HCT116 (cell line): ENCODE results near the gene TRHDE. TPM values are rescaled to one million over a fixed set of nuclear protein-coding genes. Genes with fewer than 3 reads are reported as not detected.

Source experiments
- ATAC-seq: fragments of 200-7000 bp; cut with Tn5 transposase; 2 replicates; pipeline ENCODE4 v1.9.1; 2020; ENCODE audit warnings: mild to moderate bottlenecking, moderate library complexity
- BruUV-seq: library from RNA; stranded (reverse); fragments of 400-500 nt; replicated peaks from 2 replicates; lab custom pipeline; 2021; lab: Mats Ljungman, UMichigan
- CTCF ChIA-PET: fragments of 300-600 bp; sonication (Branson Sonifier 250); formaldehyde crosslinking; loops from one replicate; lab custom pipeline; 2021; ENCODE audit warnings: antibody characterized with exemption; lab: Charles Lee
- POLR2A ChIA-PET: fragments of 300-600, 350-600 bp; sonication (Branson Sonifier 250); formaldehyde crosslinking; loops from one replicate; lab custom pipeline; 2021; ENCODE audit warnings: antibody characterized with exemption; lab: Charles Lee
- RAD21 ChIA-PET, 2 experiments: fragments of 300-600 bp; sonication (Branson Sonifier 250); formaldehyde crosslinking; loops; one replicate each; lab custom pipeline; 2023; ENCODE audit warnings: low total read pairs in 2 of 2; ENCODE audit not compliant: uncharacterized antibody in 2 of 2, unreplicated experiment in 2 of 2, low non-redundant PET in 1 of 2; lab: Charles Lee
- DNase-seq: peaks from one replicate; pipeline ENCODE4 v3.0.0-alpha.2; 2010; ENCODE audit warnings: low read depth, low spot score
- H2AFZ ChIP-seq: fragments of 200-600 bp; shearing (Covaris generic), sonication (generic); 2 replicates; pipeline ENCODE4 v1.6.1; 2017; ENCODE audit warnings: low read depth, mixed run types, mixed read lengths, antibody characterized with exemption, low read length; ENCODE audit not compliant: poor library complexity, severe bottlenecking
- H3K27ac ChIP-seq: 2 replicates; pipeline ENCODE4 v1.5.1; 2012; ENCODE audit warnings: low read depth, low read length
- H3K27me3 ChIP-seq: fragments of 200-600 bp; sonication (generic); 2 replicates; pipeline ENCODE4 v1.6.1; 2016; ENCODE audit warnings: mixed run types, low read length, mixed read lengths; ENCODE audit not compliant: insufficient read depth
- H3K36me3 ChIP-seq, 2 experiments: fragments of 200-500 bp in 1 of 2; fragments of 200-600 bp in 1 of 2; sonication (Bioruptor generic) in 1 of 2; sonication (generic) in 1 of 2; 2 replicates each; pipeline versions ENCODE4 v1.5.1 to v1.6.1; 2014 to 2016; ENCODE audit warnings: low read length in 2 of 2, inconsistent platforms in 1 of 2, mixed read lengths in 1 of 2, mixed run types in 1 of 2; ENCODE audit not compliant: insufficient read depth in 2 of 2, control insufficient read depth in 1 of 2
- H3K4me1 ChIP-seq, 2 experiments: fragments of 200-600 bp in 1 of 2; sonication (generic) in 1 of 2; 2 replicates each; pipeline versions ENCODE4 v1.5.1 to v1.6.1; 2012 to 2017; ENCODE audit warnings: low read length in 2 of 2, inconsistent platforms in 1 of 2, mild to moderate bottlenecking in 1 of 2, mixed read lengths in 1 of 2, mixed run types in 1 of 2, moderate library complexity in 1 of 2; ENCODE audit not compliant: insufficient read depth in 2 of 2, control insufficient read depth in 1 of 2
- H3K4me2 ChIP-seq: fragments of 200-600 bp; sonication (generic); 2 replicates; pipeline ENCODE4 v1.6.1; 2017; ENCODE audit warnings: mixed run types, low read length, mixed read lengths
- H3K4me3 ChIP-seq, 2 experiments: fragments of 200-600 bp in 1 of 2; sonication (generic) in 1 of 2; replicated peaks in 1 of 2; 2 replicates each; pipeline ENCODE4 v1.5.1; 2011 to 2016; ENCODE audit warnings: low read length in 2 of 2, control low read depth in 1 of 2, low read depth in 1 of 2, mild to moderate bottlenecking in 1 of 2, mixed read lengths in 1 of 2, mixed run types in 1 of 2
- H3K79me2 ChIP-seq: fragments of 200-600 bp; sonication (generic); 2 replicates; pipeline ENCODE4 v1.6.1; 2017; ENCODE audit warnings: mild to moderate bottlenecking, mixed run types, low read length, moderate library complexity, mixed read lengths; ENCODE audit not compliant: insufficient read depth
- H3K9ac ChIP-seq: fragments of 200-600 bp; sonication (generic); 2 replicates; pipeline ENCODE4 v1.6.1; 2016; ENCODE audit warnings: low read length, mixed read lengths
- H3K9me2 ChIP-seq: fragments of 200-600 bp; sonication (generic), shearing (Covaris generic); 2 replicates; pipeline ENCODE4 v1.6.1; 2017; ENCODE audit warnings: mixed run types, mild to moderate bottlenecking, moderate library complexity; ENCODE audit not compliant: insufficient read depth
- H3K9me3 ChIP-seq, 2 experiments: fragments of 200-500 bp in 1 of 2; fragments of 200-600 bp in 1 of 2; sonication (Bioruptor generic) in 1 of 2; sonication (generic) in 1 of 2; 2 replicates each; pipeline ENCODE4 v1.6.1; 2014 to 2017; ENCODE audit warnings: low read length in 2 of 2, mixed read lengths in 2 of 2, inconsistent platforms in 1 of 2, low read depth in 1 of 2, mild to moderate bottlenecking in 1 of 2, mixed run types in 1 of 2, moderate library complexity in 1 of 2; ENCODE audit not compliant: control insufficient read depth in 1 of 2, insufficient read depth in 1 of 2
- H4K20me1 ChIP-seq: fragments of 200-600 bp; sonication (generic), shearing (Covaris generic); 2 replicates; pipeline ENCODE4 v1.6.1; 2017; ENCODE audit warnings: mixed run types, mild to moderate bottlenecking, moderate library complexity; ENCODE audit not compliant: insufficient read depth
- CBX3 ChIP-seq: IDR thresholded peaks from 2 replicates; pipeline ENCODE4 v1.6.1; 2012; ENCODE audit warnings: low read depth
- ELF1 ChIP-seq: IDR thresholded peaks from 2 replicates; pipeline ENCODE4 v1.6.1; 2012; ENCODE audit warnings: low read depth, borderline replicate concordance
- EZH2 ChIP-seq: fragments of 200-600 bp; sonication (generic); IDR thresholded peaks from 2 replicates; pipeline ENCODE4 v1.6.1; 2017; ENCODE audit warnings: antibody characterized with exemption, mixed run types
- JUND ChIP-seq: IDR thresholded peaks from 2 replicates; pipeline ENCODE4 v1.6.1; 2012
- POLR2A ChIP-seq: IDR thresholded peaks from 2 replicates; pipeline ENCODE4 v1.7.0; 2011; ENCODE audit warnings: borderline replicate concordance; ENCODE audit not compliant: insufficient read depth, insufficient read length; ENCODE audit errors: extremely low read depth
- POLR2AphosphoS5 ChIP-seq: IDR thresholded peaks from 2 replicates; pipeline ENCODE4 v1.6.1; 2011; ENCODE audit warnings: mild to moderate bottlenecking, low read depth, low read length, moderate library complexity
- SP1 ChIP-seq: IDR thresholded peaks from 2 replicates; pipeline ENCODE4 v1.6.1; 2012; ENCODE audit warnings: low read depth
- SRF ChIP-seq: IDR thresholded peaks from 2 replicates; pipeline ENCODE4 v1.6.1; 2012; ENCODE audit warnings: low read depth
- YY1 ChIP-seq: IDR thresholded peaks from 2 replicates; pipeline ENCODE4 v1.6.1; 2011; ENCODE audit warnings: low read length, low read depth, moderate library complexity, mild to moderate bottlenecking; ENCODE audit not compliant: insufficient replicate concordance; ENCODE audit errors: extremely low read depth
- ZNF274 ChIP-seq: fragments of 200-500 bp; sonication (Bioruptor generic); IDR thresholded peaks from 2 replicates; pipeline ENCODE4 v1.6.1; 2014; ENCODE audit warnings: mild to moderate bottlenecking, low read depth, low read length, inconsistent platforms
- intact Hi-C: fragments of 100-400 bp; cut with micrococcal nuclease; formaldehyde crosslinking; loops from 2 replicates; pipeline ENCODE4 v1.10.0; 2022
- total RNA-seq: library from RNA; stranded (reverse); gene quantifications from one replicate; pipeline ENCODE4 v1.2.1, GENCODE V29; 2021; ENCODE audit not compliant: unreplicated experiment
- TF ChIP-seq, protein P1 (sequence below), 3 experiments: fragments of 200-600 bp in 1 of 3; sonication (generic) in 1 of 3; IDR thresholded peaks in 2 of 3; conservative IDR thresholded peaks in 1 of 3; 2 replicates each; pipeline ENCODE4 v1.5.1; 2012 to 2017; ENCODE audit warnings: low read depth in 2 of 3, low read length in 2 of 3, antibody characterized with exemption in 1 of 3, borderline replicate concordance in 1 of 3, control low read depth in 1 of 3, mild to moderate bottlenecking in 1 of 3, mixed read lengths in 1 of 3, mixed run types in 1 of 3, moderate library complexity in 1 of 3; ENCODE audit not compliant: insufficient read depth in 1 of 3
- TF ChIP-seq, protein P2 (sequence below): IDR thresholded peaks from 2 replicates; pipeline ENCODE4 v1.6.1; 2012
- TF ChIP-seq, protein P3 (sequence below): IDR thresholded peaks from 2 replicates; pipeline ENCODE4 v1.6.1; 2012
- TF ChIP-seq, protein P4 (sequence below): IDR thresholded peaks from 2 replicates; pipeline ENCODE4 v1.6.1; 2011; ENCODE audit warnings: mild to moderate bottlenecking, low read length, moderate library complexity; ENCODE audit not compliant: insufficient replicate concordance; ENCODE audit errors: extremely low read depth

Gene TRHDE
- total RNA-seq, 1 experiment from 2014 or later: 2.9 TPM

DNA sequence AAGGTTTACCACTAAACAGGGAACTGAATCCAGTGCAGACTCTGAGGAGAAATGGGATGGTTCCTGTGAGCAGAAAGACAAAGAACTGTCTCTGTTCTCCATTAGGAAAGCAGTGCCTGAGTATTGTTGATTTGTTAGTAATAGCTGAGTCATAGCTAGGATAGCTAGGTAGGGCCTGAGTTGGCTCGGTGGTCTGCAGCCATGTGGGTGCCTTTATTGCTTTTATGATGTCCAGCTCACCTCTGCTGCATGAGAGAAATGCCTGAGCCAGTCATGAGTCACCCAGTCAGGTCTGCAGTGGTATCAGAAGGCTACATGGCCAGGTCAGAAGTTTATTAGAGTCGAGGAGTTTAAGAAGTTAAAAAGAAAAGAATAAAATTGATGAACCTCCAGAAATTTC lies 24.2 kb downstream of the TRHDE start (continued):
- TF ChIP-seq, protein P1, sequence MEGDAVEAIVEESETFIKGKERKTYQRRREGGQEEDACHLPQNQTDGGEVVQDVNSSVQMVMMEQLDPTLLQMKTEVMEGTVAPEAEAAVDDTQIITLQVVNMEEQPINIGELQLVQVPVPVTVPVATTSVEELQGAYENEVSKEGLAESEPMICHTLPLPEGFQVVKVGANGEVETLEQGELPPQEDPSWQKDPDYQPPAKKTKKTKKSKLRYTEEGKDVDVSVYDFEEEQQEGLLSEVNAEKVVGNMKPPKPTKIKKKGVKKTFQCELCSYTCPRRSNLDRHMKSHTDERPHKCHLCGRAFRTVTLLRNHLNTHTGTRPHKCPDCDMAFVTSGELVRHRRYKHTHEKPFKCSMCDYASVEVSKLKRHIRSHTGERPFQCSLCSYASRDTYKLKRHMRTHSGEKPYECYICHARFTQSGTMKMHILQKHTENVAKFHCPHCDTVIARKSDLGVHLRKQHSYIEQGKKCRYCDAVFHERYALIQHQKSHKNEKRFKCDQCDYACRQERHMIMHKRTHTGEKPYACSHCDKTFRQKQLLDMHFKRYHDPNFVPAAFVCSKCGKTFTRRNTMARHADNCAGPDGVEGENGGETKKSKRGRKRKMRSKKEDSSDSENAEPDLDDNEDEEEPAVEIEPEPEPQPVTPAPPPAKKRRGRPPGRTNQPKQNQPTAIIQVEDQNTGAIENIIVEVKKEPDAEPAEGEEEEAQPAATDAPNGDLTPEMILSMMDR (IDR thresholded peaks at IDR 0.05 in 2 of 3, conservative IDR thresholded peaks at IDR 0.05 in 1 of 3; ENCODE audit: borderline replicate concordance in 1 of 3, insufficient read depth in 1 of 3, low read depth in 2 of 3, low read length in 2 of 3): no peak

DNA sequence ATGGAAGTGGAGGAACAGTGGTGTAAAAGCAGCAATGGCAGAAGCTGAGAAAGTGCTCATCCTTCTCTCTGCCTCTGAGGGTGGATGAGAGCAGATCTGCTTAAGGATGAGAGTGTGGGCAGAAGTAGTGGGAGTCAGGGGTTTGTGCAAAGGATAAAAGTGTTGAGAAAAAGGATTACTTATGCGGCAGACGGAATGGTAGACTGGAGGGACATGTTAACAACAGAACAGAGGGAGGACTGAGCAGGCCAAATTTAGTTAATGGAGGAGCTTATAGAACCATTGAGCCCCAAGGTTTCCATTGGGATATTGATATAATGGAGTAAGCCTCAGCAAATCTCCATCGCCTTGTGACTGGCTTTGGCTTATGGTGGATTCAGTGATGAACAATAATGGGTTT lies 25.5 kb downstream of the TRHDE start:
- no peak for DNase-seq
- Histone ChIP-seq H3K27ac (no peak overlapping the region), H3K36me3 (no peaks in the 10 kb centered on the region), H3K9ac (no peak overlapping the region), H3K79me2 (no peaks in the 10 kb centered on the region), H2AFZ (no peak overlapping the region), H3K4me3 (no peak overlapping the region), H3K9me3 (no peaks in the 10 kb centered on the region), H3K4me1 (peaks cover 15 to 31% of the 10 kb centered on the region in 2 experiments; a peak in 3 of 4 replicates), H3K9me2 (no peaks in the 10 kb centered on the region), H3K27me3 (no peaks in the 10 kb centered on the region), H3K4me2 (no peak overlapping the region), H4K20me1 (no peaks in the 10 kb centered on the region)
- TF ChIP-seq SRF (no peak), CBX3 (no peak), POLR2AphosphoS5 (no peak), SP1 (no peak), YY1 (no peak), JUND (no peak), POLR2A (no peak), ZNF274 (no peak), ELF1 (no peak), EZH2 (no peak)
- TF ChIP-seq, protein P2, sequence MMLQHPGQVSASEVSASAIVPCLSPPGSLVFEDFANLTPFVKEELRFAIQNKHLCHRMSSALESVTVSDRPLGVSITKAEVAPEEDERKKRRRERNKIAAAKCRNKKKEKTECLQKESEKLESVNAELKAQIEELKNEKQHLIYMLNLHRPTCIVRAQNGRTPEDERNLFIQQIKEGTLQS: no peak
- TF ChIP-seq, protein P3, sequence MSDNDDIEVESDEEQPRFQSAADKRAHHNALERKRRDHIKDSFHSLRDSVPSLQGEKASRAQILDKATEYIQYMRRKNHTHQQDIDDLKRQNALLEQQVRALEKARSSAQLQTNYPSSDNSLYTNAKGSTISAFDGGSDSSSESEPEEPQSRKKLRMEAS: no peak
- TF ChIP-seq, protein P4, sequence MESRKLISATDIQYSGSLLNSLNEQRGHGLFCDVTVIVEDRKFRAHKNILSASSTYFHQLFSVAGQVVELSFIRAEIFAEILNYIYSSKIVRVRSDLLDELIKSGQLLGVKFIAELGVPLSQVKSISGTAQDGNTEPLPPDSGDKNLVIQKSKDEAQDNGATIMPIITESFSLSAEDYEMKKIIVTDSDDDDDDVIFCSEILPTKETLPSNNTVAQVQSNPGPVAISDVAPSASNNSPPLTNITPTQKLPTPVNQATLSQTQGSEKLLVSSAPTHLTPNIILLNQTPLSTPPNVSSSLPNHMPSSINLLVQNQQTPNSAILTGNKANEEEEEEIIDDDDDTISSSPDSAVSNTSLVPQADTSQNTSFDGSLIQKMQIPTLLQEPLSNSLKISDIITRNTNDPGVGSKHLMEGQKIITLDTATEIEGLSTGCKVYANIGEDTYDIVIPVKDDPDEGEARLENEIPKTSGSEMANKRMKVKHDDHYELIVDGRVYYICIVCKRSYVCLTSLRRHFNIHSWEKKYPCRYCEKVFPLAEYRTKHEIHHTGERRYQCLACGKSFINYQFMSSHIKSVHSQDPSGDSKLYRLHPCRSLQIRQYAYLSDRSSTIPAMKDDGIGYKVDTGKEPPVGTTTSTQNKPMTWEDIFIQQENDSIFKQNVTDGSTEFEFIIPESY: no peak
- BruUV-seq: no TSS peak
- ATAC-seq: no peak
- CTCF ChIA-PET: no interaction called here
- RAD21 ChIA-PET: no interaction called here
- POLR2A ChIA-PET: no interaction called here
- intact Hi-C loops: no loop called here
